CD4-positive, CD25-positive, alpha-beta regulatory T cell (primary cell): Measurements from ENCODE around the gene PRELID2. TPM values are rescaled to one million over a fixed set of nuclear protein-coding genes. Genes with fewer than 3 reads are reported as not detected.
"Not testable (repeated sequence)": the region's sequence is repeated elsewhere in the genome, so short reads cannot be mapped to it uniquely, and the experiment has no call there.

Experiments used
- ATAC-seq, 2 donors: fragments of 150-1000 bp; cut with Tn5 transposase; one replicate each; pipeline ENCODE4 v1.10.0; 2021; ENCODE audit warnings: low read depth in 2 of 2, moderate number of reproducible peaks in 2 of 2, moderate library complexity in 1 of 2
- DNase-seq, 3 donors: peaks; one replicate each; pipeline versions ENCODE4 v3.0.0 to v3.0.0-alpha.2; 2012 to 2022; ENCODE audit warnings: mixed read lengths in 1 of 3
- H3K27ac ChIP-seq: one replicate; pipeline ENCODE4 v1.7.0; 2013; ENCODE audit warnings: mild to moderate bottlenecking, low read length; ENCODE audit not compliant: insufficient read depth, poor library complexity, severe bottlenecking
- H3K27me3 ChIP-seq: one replicate; pipeline ENCODE4 v1.7.0; 2013; ENCODE audit warnings: low read length; ENCODE audit not compliant: control insufficient read depth, insufficient read depth
- H3K36me3 ChIP-seq: one replicate; pipeline ENCODE4 v1.7.0; 2013; ENCODE audit warnings: mild to moderate bottlenecking, low read length, moderate library complexity; ENCODE audit not compliant: control insufficient read depth, insufficient read depth
- H3K4me1 ChIP-seq: 2 replicates; pipeline ENCODE4 v1.7.0; 2013; ENCODE audit warnings: mild to moderate bottlenecking, low read length; ENCODE audit not compliant: insufficient read depth, control insufficient read depth, poor library complexity, severe bottlenecking
- H3K4me3 ChIP-seq: one replicate; pipeline ENCODE4 v1.7.0; 2013; ENCODE audit warnings: low read depth, mild to moderate bottlenecking, low read length, moderate library complexity
- H3K9me3 ChIP-seq, 2 experiments: 1 replicate in 1 of 2; 2 replicates in 1 of 2; pipeline ENCODE4 v1.7.0; 2013; ENCODE audit warnings: low read length in 2 of 2, mild to moderate bottlenecking in 1 of 2, moderate library complexity in 1 of 2; ENCODE audit not compliant: control insufficient read depth in 2 of 2
- H3K27ac Mint-ChIP-seq, 3 donors: one replicate each; pipeline ENCODE4 v1.8.0; 2020 to 2022; ENCODE audit warnings: mild to moderate bottlenecking in 3 of 3, mixed read lengths in 3 of 3, moderate library complexity in 2 of 3
- H3K27me3 Mint-ChIP-seq: one replicate; pipeline ENCODE4 v1.8.0; 2022; ENCODE audit warnings: mild to moderate bottlenecking, mixed read lengths
- H3K36me3 Mint-ChIP-seq: one replicate; pipeline ENCODE4 v1.8.0; 2020; ENCODE audit warnings: mixed read lengths
- H3K4me1 Mint-ChIP-seq, 4 donors: one replicate each; pipeline ENCODE4 v1.8.0; 2020 to 2022; ENCODE audit warnings: mixed read lengths in 4 of 4, mild to moderate bottlenecking in 1 of 4
- H3K4me3 Mint-ChIP-seq, 4 donors: one replicate each; pipeline ENCODE4 v1.8.0; 2020 to 2022; ENCODE audit warnings: mild to moderate bottlenecking in 4 of 4, mixed read lengths in 4 of 4, moderate library complexity in 3 of 4
- H3K9me3 Mint-ChIP-seq, 7 donors: one replicate each; pipeline ENCODE4 v1.8.0; 2020 to 2022; ENCODE audit warnings: mixed read lengths in 7 of 7, mild to moderate bottlenecking in 3 of 7, moderate library complexity in 2 of 7
- polyA plus RNA-seq, 4 donors: library from polyadenylated mRNA; unstranded; fragments of 300-500 nt; fragmentation: Illumina TruSeq; gene quantifications; one replicate each; pipeline ENCODE4 v1.2.3, GENCODE V29; 2021
- total RNA-seq: library from RNA; stranded (reverse); gene quantifications from one replicate; pipeline ENCODE4 v1.2.3, GENCODE V29; 2022

The PRELID2 gene
- total and polyA plus RNA-seq, 5 donors from 2014 or later, result 0.72 to 3.1 (median 1.8) TPM

GRCh38 chr5:145805819-145806218 is 29.3 kb downstream of the PRELID2 start:
- DNase-seq, result no peak
- Mint-ChIP-seq H3K4me3 (no peak overlapping the region), H3K9me3 (peaks cover 0 to 3% (median 0%) of the 10 kb centered on the region in 7 donors), H3K27me3 (no peaks in the 10 kb centered on the region), H3K4me1 (no peaks in the 10 kb centered on the region), H3K27ac (no peak overlapping the region), H3K36me3 (no peaks in the 10 kb centered on the region)
- ATAC-seq, result no peak
- no peaks in the 10 kb centered on the region for H3K36me3 ChIP-seq
- no peaks in the 10 kb centered on the region for H3K27me3 ChIP-seq
- no peak overlapping the region for H3K4me3 ChIP-seq
- no peaks in the 10 kb centered on the region for H3K4me1 ChIP-seq
- H3K9me3 ChIP-seq, result no peaks in the 10 kb centered on the region
- H3K27ac ChIP-seq, result no peak overlapping the region

GRCh38 chr5:145804701-145805100 is 30.4 kb downstream of the PRELID2 start:
- Histone ChIP-seq H3K27ac (no peak overlapping the region), H3K4me1 (no peaks in the 10 kb centered on the region), H3K9me3 (no peaks in the 10 kb centered on the region), H3K27me3 (no peaks in the 10 kb centered on the region), H3K4me3 (no peak overlapping the region), H3K36me3 (no peaks in the 10 kb centered on the region)
- DNase-seq (no peak), ATAC-seq (no peak)
- Mint-ChIP-seq H3K4me3 (no peak overlapping the region), H3K27ac (no peak overlapping the region), H3K36me3 (no peaks in the 10 kb centered on the region), H3K27me3 (no peaks in the 10 kb centered on the region), H3K9me3 (peaks cover 0 to 3% (median 0%) of the 10 kb centered on the region in 7 donors), H3K4me1 (no peaks in the 10 kb centered on the region)

GRCh38 chr5:145803112-145804004 is 31.8 kb downstream of the PRELID2 start:
- H3K4me1 Mint-ChIP-seq, result no peaks in the 10 kb centered on the region

GRCh38 chr5:145801195-145801594 is 33.9 kb downstream of the PRELID2 start:
- Mint-ChIP-seq H3K4me1 (no peaks in the 10 kb centered on the region), H3K36me3 (no peaks in the 10 kb centered on the region), H3K27ac (no peak overlapping the region), H3K27me3 (no peaks in the 10 kb centered on the region), H3K9me3 (peaks cover 0 to 4% (median 1%) of the 10 kb centered on the region in 7 donors), H3K4me3 (no peak overlapping the region)
- H3K4me1 ChIP-seq, result no peaks in the 10 kb centered on the region
- ATAC-seq (no peak), DNase-seq (no peak)
- H3K4me3 ChIP-seq, result no peak overlapping the region
- no peak overlapping the region for H3K27ac ChIP-seq
- no peaks in the 10 kb centered on the region for H3K36me3 ChIP-seq
- H3K27me3 ChIP-seq, result no peaks in the 10 kb centered on the region
- no peaks in the 10 kb centered on the region for H3K9me3 ChIP-seq

More at GRCh38 chr5:145803112-145804004, 31.8 kb downstream of the PRELID2 start:
- H3K4me3 ChIP-seq, result no peak overlapping the region
- H3K9me3 ChIP-seq, result no peaks in the 10 kb centered on the region
- no peaks in the 10 kb centered on the region for H3K36me3 Mint-ChIP-seq
- H3K27me3 ChIP-seq, result no peaks in the 10 kb centered on the region
- H3K27me3 Mint-ChIP-seq, result no peaks in the 10 kb centered on the region
- H3K4me1 ChIP-seq, result no peaks in the 10 kb centered on the region
- ATAC-seq (no peak), DNase-seq (no peak)
- H3K27ac Mint-ChIP-seq, result no peak overlapping the region
- H3K9me3 Mint-ChIP-seq, result peaks cover 0 to 3% (median 0%) of the 10 kb centered on the region in 7 donors
- no peaks in the 10 kb centered on the region for H3K36me3 ChIP-seq
- H3K4me3 Mint-ChIP-seq, result no peak overlapping the region
- H3K27ac ChIP-seq, result no peak overlapping the region

GRCh38 chr5:145800181-145800580 is 35.0 kb downstream of the PRELID2 start:
- Histone ChIP-seq H3K36me3 (no peaks in the 10 kb centered on the region), H3K9me3 (no peaks in the 10 kb centered on the region), H3K27ac (no peak overlapping the region), H3K4me1 (no peaks in the 10 kb centered on the region), H3K4me3 (no peak overlapping the region), H3K27me3 (no peaks in the 10 kb centered on the region)
- no peaks in the 10 kb centered on the region for H3K36me3 Mint-ChIP-seq
- H3K27me3 Mint-ChIP-seq, result no peaks in the 10 kb centered on the region
- DNase-seq (no peak), ATAC-seq (no peak)
- H3K4me3 Mint-ChIP-seq, result no peak overlapping the region
- no peak overlapping the region for H3K27ac Mint-ChIP-seq
- peaks cover 0 to 4% (median 1%) of the 10 kb centered on the region in 7 donors for H3K9me3 Mint-ChIP-seq
- no peaks in the 10 kb centered on the region for H3K4me1 Mint-ChIP-seq

- not testable (repeated sequence) for H3K4me1 Mint-ChIP-seq, H3K4me3 ChIP-seq, H3K36me3 ChIP-seq, H3K9me3 ChIP-seq, ATAC-seq, H3K27me3 ChIP-seq, DNase-seq, H3K27ac ChIP-seq, H3K27ac Mint-ChIP-seq, H3K4me3 Mint-ChIP-seq, H3K4me1 ChIP-seq, H3K36me3 Mint-ChIP-seq, H3K27me3 Mint-ChIP-seq, H3K9me3 Mint-ChIP-seq
These were observed 36.6 kb downstream of the PRELID2 start for GRCh38 chr5:145798503-145798902.

- no peaks in the 10 kb centered on the region for H3K36me3 Mint-ChIP-seq
These were observed 37.8 kb downstream of the PRELID2 start for GRCh38 chr5:145797336-145797735.

GRCh38 chr5:145796318-145796717 is 38.8 kb downstream of the PRELID2 start:
- no peak overlapping the region for H3K27ac ChIP-seq
- no peaks in the 10 kb centered on the region for H3K4me1 Mint-ChIP-seq
- DNase-seq (no peak), ATAC-seq (no peak)
- H3K4me1 ChIP-seq, result no peaks in the 10 kb centered on the region
- no peaks in the 10 kb centered on the region for H3K27me3 Mint-ChIP-seq
- peaks cover 0 to 4% (median 0%) of the 10 kb centered on the region in 7 donors for H3K9me3 Mint-ChIP-seq
- no peak overlapping the region for H3K4me3 ChIP-seq
- H3K27ac Mint-ChIP-seq, result no peak overlapping the region
- no peaks in the 10 kb centered on the region for H3K9me3 ChIP-seq
- no peaks in the 10 kb centered on the region for H3K36me3 ChIP-seq
- no peaks in the 10 kb centered on the region for H3K27me3 ChIP-seq
- no peaks in the 10 kb centered on the region for H3K36me3 Mint-ChIP-seq
- H3K4me3 Mint-ChIP-seq, result no peak overlapping the region

More at GRCh38 chr5:145797336-145797735, 37.8 kb downstream of the PRELID2 start:
- Histone ChIP-seq H3K4me1 (no peaks in the 10 kb centered on the region), H3K27ac (no peak overlapping the region), H3K4me3 (no peak overlapping the region), H3K36me3 (no peaks in the 10 kb centered on the region), H3K27me3 (no peaks in the 10 kb centered on the region), H3K9me3 (no peaks in the 10 kb centered on the region)
- no peaks in the 10 kb centered on the region for H3K4me1 Mint-ChIP-seq
- H3K4me3 Mint-ChIP-seq, result no peak overlapping the region
- peaks cover 0 to 4% (median 1%) of the 10 kb centered on the region in 7 donors for H3K9me3 Mint-ChIP-seq
- no peaks in the 10 kb centered on the region for H3K27me3 Mint-ChIP-seq
- DNase-seq (peak in 1 of 3 donors; percentile 2), ATAC-seq (no peak)
- H3K27ac Mint-ChIP-seq, result no peak overlapping the region
